ENCODE results near the gene RPS6KA2. TPM values are rescaled to one million over a fixed set of nuclear protein-coding genes. Genes with fewer than 3 reads are reported as not detected.

The RPS6KA2 gene
- total and polyA plus RNA-seq, 3 donors from 2014 or later: 18.4 to 21.7 (median 19.8) TPM

GRCh38 chr6:166625356-166625755 is 1.7 kb downstream of the RPS6KA2 start:
- peak; percentile 57 for DNase-seq
- intact Hi-C loops (cut with DNase I; ENCODE audit: low total_unique reads): no loop called here
- Histone ChIP-seq H3K36me3 (ENCODE audit: low read depth, missing control alignments) (no peaks in the 10 kb centered on the region), H3K27me3 (no peaks in the 10 kb centered on the region), H3K4me3 (no peak overlapping the region), H3K9me3 (no peaks in the 10 kb centered on the region), H3K27ac (no peak overlapping the region), H3K4me1 (peaks cover 21% of the 10 kb centered on the region)
- WGBS, 2 donors: 34 to 38% methylated on average over 5 of the region's 5 CpGs
- TF ChIP-seq CTCF (IDR thresholded peaks at IDR 0.05) (no peak), POLR2A (IDR thresholded peaks at IDR 0.05) (no peak)

- no peak for TF ChIP-seq CTCF (IDR thresholded peaks at IDR 0.05)
- no peak for TF ChIP-seq POLR2A (IDR thresholded peaks at IDR 0.05)
- Histone ChIP-seq H3K27ac (no peak overlapping the region), H3K9me3 (no peaks in the 10 kb centered on the region), H3K4me3 (no peak overlapping the region), H3K27me3 (no peaks in the 10 kb centered on the region), H3K36me3 (ENCODE audit: low read depth, missing control alignments) (no peaks in the 10 kb centered on the region), H3K4me1 (peaks cover 29% of the 10 kb centered on the region)
- WGBS, 2 donors: 60 to 74% methylated on average over 4 of the region's 4 CpGs
- intact Hi-C loops (cut with DNase I; ENCODE audit: low total_unique reads): no loop called here
- DNase-seq: no peak
Observed at GRCh38 chr6:166624275-166624674, 2.8 kb downstream of the RPS6KA2 start.

DNA sequence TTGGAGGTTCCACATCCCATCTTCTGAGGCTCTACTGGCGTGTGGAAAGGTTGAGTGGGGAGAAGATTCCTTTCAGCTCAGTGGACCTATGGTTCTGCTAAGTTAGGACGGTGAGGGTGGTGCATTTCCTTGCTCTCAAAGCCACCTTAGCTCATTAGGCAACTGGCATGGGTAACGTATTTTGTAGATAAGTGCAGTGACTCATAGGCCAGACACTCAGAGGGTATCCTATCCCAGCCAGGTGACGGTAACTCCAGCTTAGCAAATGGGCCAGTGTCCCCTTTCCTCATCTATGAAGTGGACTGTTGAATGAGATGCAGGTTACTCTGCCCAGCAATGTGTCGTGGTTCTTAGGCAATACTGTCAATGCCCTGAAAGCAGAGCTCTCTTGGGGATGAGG is 3.7 kb downstream of the RPS6KA2 start:
- Histone ChIP-seq H3K36me3 (ENCODE audit: low read depth, missing control alignments) (no peaks in the 10 kb centered on the region), H3K4me1 (peaks cover 29% of the 10 kb centered on the region), H3K27ac (no peak overlapping the region), H3K9me3 (no peaks in the 10 kb centered on the region), H3K4me3 (no peak overlapping the region), H3K27me3 (no peaks in the 10 kb centered on the region)
- WGBS, 2 donors: 94 to 95% methylated on average over 5 of the region's 5 CpGs
- TF ChIP-seq CTCF (IDR thresholded peaks at IDR 0.05) (no peak), POLR2A (IDR thresholded peaks at IDR 0.05) (no peak)
- DNase-seq: no peak
- intact Hi-C loops (cut with DNase I; ENCODE audit: low total_unique reads): no loop called here

- Histone ChIP-seq H3K4me1 (peaks cover 27% of the 10 kb centered on the region), H3K27ac (no peak overlapping the region), H3K36me3 (ENCODE audit: low read depth, missing control alignments) (no peaks in the 10 kb centered on the region), H3K4me3 (no peak overlapping the region), H3K9me3 (no peaks in the 10 kb centered on the region), H3K27me3 (no peaks in the 10 kb centered on the region)
- DNase-seq: no peak
- TF ChIP-seq CTCF (IDR thresholded peaks at IDR 0.05) (no peak), POLR2A (IDR thresholded peaks at IDR 0.05) (no peak)
- WGBS, 2 donors: 87 to 91% methylated on average over 6 of the region's 6 CpGs
- intact Hi-C loops (cut with DNase I; ENCODE audit: low total_unique reads): no loop called here
Observed at GRCh38 chr6:166621114-166621540, 5.9 kb downstream of the RPS6KA2 start.

DNA sequence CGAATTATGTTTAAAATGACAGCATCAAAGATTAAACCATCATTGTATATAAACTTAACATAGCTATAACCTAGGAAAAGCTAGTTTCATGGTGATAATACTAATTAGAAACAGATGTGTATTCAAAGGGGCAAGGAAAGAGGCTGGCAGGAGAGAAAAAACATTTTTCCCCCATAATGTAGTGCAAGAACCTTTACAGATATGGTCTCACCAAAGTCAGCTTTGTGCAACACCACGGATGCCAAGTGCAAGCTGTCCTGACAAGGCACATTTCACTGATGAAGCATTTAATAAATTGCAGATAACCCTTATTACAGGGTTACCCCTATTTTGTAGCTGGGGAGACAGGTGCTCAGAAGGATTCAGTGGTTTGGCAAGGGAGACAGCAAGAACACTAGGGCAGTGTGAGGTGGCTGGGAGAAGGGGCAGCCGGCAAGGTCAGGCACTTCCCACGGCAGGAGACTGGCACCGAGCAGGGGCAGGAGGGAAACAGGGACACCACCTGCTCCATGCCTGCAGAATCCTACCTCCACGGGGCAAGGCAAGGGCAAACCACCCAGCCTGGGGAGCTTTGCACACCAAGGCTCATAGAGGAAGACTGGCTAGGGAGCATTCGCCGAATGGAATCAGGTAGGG is 6.5 kb downstream of the RPS6KA2 start:
- 71 to 73% methylated on average over 7 to 8 of the region's 8 CpGs for WGBS, 2 donors
- TF ChIP-seq CTCF (IDR thresholded peaks at IDR 0.05): no peak
- no peak for TF ChIP-seq POLR2A (IDR thresholded peaks at IDR 0.05)
- Histone ChIP-seq H3K27me3 (no peaks in the 10 kb centered on the region), H3K4me3 (no peak overlapping the region), H3K27ac (peak overlapping the region in 1 of 2 donors; percentile 72), H3K36me3 (ENCODE audit: low read depth, missing control alignments) (no peaks in the 10 kb centered on the region), H3K9me3 (no peaks in the 10 kb centered on the region), H3K4me1 (peaks cover 28% of the 10 kb centered on the region)
- DNase-seq: no peak
- intact Hi-C loops (cut with DNase I; ENCODE audit: low total_unique reads): no loop called here

Measured in testis (tissue), 3 donors.